NB4 (cell line): ENCODE results near the gene ADAMTS4.

Experiments
- DNase-seq: peaks from one replicate; pipeline ENCODE4 v3.0.0; 2010; ENCODE audit warnings: low read depth
- H3K4me3 ChIP-seq: one replicate; pipeline ENCODE4 v1.5.1; 2011; ENCODE audit warnings: mild to moderate bottlenecking, low read depth, low read length, moderate library complexity
- MYC ChIP-seq: IDR thresholded peaks from 2 replicates; pipeline ENCODE4 v1.6.1; 2011; ENCODE audit warnings: low read depth, low read length
- POLR2A ChIP-seq: IDR thresholded peaks from 2 replicates; pipeline ENCODE4 v1.6.1; 2011; ENCODE audit warnings: mild to moderate bottlenecking; ENCODE audit not compliant: insufficient read length; ENCODE audit errors: extremely low read depth
- TF ChIP-seq, protein P1 (sequence below): IDR thresholded peaks from one replicate; pipeline ENCODE4 v1.5.1; 2012; ENCODE audit warnings: low read depth, low read length
- TF ChIP-seq, protein P2 (sequence below): IDR thresholded peaks from 2 replicates; pipeline ENCODE4 v1.6.1; 2011; ENCODE audit warnings: low read depth, low read length

ADAMTS4 gene

DNA sequence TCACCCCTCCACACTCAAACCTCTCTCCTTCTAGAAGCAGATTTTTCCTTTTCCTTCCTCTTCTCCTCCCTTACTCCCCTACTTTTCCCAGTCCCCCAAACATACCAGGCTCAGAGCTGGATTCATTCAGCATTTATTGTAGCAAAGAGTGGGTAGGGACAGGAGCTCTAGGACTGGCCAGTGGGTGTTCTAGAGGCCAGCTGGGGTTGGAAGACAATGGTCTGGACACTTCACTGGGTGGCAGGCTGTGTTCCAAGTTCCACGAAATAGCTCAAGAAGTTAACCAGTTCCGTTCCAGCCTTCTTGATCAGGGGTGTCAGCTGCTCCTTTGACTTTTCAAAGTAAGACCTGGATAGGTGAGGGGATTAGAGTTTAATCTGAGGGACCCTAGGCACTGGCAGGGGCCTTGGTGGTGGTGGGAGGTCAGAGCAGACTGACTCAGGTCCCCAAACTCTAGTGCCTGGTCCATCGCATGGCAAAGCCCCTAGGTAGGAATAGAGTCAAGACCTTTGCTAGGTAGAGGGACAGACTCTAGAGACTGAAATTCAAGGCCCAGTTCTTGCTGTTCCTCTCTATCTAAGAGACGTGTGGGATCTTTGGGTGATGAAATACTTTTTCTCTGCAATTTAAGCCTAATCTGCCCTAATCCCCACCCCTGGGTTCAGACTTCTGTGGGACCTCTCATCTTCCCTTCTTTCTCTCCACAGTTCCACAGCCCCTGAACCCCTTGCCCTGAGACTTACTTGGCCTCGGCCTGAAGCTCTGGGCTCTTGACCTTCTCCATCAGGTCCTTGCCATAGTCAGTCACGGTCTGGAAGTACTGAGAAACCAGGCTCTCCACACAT lies 23.5 kb upstream of the ADAMTS4 start:
- no peak overlapping the region for H3K4me3 ChIP-seq
- TF ChIP-seq, protein P1, sequence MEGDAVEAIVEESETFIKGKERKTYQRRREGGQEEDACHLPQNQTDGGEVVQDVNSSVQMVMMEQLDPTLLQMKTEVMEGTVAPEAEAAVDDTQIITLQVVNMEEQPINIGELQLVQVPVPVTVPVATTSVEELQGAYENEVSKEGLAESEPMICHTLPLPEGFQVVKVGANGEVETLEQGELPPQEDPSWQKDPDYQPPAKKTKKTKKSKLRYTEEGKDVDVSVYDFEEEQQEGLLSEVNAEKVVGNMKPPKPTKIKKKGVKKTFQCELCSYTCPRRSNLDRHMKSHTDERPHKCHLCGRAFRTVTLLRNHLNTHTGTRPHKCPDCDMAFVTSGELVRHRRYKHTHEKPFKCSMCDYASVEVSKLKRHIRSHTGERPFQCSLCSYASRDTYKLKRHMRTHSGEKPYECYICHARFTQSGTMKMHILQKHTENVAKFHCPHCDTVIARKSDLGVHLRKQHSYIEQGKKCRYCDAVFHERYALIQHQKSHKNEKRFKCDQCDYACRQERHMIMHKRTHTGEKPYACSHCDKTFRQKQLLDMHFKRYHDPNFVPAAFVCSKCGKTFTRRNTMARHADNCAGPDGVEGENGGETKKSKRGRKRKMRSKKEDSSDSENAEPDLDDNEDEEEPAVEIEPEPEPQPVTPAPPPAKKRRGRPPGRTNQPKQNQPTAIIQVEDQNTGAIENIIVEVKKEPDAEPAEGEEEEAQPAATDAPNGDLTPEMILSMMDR, result no peak
- TF ChIP-seq, protein P2, sequence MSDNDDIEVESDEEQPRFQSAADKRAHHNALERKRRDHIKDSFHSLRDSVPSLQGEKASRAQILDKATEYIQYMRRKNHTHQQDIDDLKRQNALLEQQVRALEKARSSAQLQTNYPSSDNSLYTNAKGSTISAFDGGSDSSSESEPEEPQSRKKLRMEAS, result no peak
- TF ChIP-seq MYC, result no peak
- TF ChIP-seq POLR2A, result no peak
- no peak for DNase-seq

DNA sequence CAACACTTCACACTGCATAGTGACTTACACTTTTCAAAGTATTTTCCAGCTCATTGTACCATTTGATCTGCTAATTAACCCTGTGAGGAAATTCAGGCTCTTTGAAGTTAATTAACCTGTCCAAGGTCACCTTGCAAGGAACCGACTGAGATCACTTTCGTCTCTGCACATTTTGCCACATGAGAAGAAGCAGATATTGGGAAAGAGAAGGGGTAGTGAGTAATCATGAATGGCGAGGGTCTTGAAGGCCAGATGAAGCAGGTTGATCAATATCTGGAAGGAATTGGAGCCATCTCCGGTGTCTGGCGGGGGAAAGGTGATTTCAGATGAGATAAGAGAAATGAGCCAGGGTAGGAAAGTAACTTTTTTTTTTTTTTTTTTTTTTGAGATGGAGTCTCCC lies 21.1 kb upstream of the ADAMTS4 start:
- no peak for DNase-seq
- no peak overlapping the region for H3K4me3 ChIP-seq
- TF ChIP-seq MYC, result no peak
- TF ChIP-seq, protein P2, result no peak

DNA sequence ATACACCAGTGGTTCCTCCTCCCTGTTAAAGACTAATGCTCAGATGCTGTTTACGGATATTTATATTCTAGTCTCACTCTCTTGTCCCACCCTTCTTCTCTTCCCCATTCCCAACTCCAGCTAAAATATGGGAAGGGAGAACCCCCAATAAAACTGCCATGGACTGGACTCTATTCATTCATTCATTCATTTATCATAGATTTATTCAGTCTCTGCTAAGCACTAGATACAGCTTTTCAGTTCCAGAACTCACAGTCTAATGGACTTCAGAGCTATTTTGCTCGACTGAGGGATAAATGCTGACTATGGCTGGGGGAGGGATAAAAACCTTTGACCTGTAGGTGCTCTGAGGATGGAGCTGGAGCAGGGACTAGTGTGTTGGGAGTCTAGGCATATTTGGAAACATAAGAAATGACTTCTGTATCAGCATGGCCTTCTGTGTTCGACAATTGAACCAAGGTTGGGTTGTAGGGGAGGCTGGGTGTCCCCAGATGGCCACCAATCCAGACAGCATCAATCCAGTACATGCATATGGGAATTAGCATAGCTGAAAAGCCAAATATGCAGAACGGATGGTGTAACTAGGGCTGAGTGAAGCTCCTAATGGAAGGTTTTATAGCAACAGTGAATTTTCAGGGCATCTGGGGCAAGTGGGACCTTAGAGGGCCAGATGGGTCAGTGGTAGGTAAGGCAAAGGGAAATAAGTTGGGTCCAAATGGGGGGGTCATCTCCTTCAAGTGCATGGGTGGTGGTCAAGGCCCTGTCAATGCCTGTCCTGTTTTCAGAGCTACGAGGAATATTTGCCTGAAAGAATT lies 20.4 kb upstream of the ADAMTS4 start:
- H3K4me3 ChIP-seq, result no peak overlapping the region
- TF ChIP-seq POLR2A, result no peak
- TF ChIP-seq MYC, result no peak
- TF ChIP-seq, protein P2, result no peak
- TF ChIP-seq, protein P1, result no peak
- no peak for DNase-seq

DNA sequence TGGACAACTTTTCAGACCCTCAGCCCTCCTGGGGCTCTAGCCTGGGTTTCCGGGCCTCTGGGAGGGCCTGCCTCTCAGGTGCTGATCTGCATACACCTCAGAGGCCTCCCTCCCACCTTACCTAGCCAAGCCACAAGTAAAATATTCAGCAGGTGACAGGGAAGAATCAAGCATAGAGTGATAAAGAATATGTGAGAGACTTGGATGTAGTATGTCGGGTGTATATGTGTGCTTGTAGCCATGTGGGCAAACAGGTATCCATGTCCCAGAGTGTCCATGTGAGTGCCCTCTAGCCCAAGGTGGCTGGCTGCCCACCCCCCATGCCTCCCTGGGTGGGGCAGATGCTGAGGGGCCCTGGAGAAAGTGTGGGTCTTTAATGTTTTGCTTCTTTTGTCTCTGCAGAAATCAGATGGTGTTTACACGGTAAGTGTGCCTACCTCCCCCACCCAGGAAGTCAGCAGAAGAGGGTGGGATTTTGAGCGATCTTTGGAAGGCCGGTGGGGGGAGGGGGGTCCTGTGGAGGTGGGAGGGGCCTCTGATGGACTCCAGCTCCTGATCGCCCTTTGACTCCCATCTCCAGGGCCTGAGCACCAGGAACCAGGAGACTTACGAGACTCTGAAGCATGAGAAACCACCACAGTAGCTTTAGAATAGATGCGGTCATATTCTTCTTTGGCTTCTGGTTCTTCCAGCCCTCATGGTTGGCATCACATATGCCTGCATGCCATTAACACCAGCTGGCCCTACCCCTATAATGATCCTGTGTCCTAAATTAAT lies 19.6 kb upstream of the ADAMTS4 start:
- no peak overlapping the region for H3K4me3 ChIP-seq
- TF ChIP-seq, protein P1, result no peak
- TF ChIP-seq POLR2A (no peak), MYC (no peak)
- TF ChIP-seq, protein P2, result no peak
- no peak for DNase-seq

DNA sequence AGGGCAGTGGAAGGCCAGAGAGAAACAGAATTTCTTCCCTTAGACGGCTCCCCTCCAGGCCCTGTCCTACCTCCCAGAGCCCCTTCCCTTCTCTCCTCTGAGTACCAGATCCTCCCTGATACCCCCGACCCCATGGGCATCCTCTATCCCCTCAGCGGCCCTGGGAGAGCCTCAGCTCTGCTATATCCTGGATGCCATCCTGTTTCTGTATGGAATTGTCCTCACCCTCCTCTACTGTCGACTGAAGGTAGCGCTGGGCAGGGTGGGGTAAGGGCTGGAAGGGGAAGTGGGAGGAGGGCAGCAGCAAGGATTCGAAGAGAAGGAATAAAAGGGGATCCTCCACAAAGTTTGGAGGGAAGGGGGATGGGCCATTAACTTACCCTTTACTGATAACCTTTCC lies 19.0 kb upstream of the ADAMTS4 start:
- DNase-seq, result no peak
- TF ChIP-seq, protein P1, result no peak
- TF ChIP-seq POLR2A (no peak), MYC (no peak)
- TF ChIP-seq, protein P2, result no peak
- no peak overlapping the region for H3K4me3 ChIP-seq
